D721Med (cell line): ENCODE data around the gene SCAMP2.

ENCODE experiments used
- DNase-seq: peaks from one replicate; pipeline ENCODE4 v3.0.0; 2011; ENCODE audit warnings: low spot score; ENCODE audit not compliant: insufficient read length
- FAIRE-seq: peaks from 2 replicates; lab custom pipeline; 2011; peaks lifted over from hg19 to GRCh38; lab: Jason Lieb, UNC
- TF ChIP-seq, protein P1 (sequence below): IDR thresholded peaks from 2 replicates; pipeline ENCODE4 v1.5.1; 2012; ENCODE audit warnings: mild to moderate bottlenecking, control low read depth; ENCODE audit not compliant: insufficient read depth; ENCODE audit errors: missing control alignments

SCAMP2 gene

GRCh38 chr15:74830868-74831267 is 42.3 kb downstream of the SCAMP2 start:
- FAIRE-seq (no peak), DNase-seq (no peak)
- TF ChIP-seq, protein P1, sequence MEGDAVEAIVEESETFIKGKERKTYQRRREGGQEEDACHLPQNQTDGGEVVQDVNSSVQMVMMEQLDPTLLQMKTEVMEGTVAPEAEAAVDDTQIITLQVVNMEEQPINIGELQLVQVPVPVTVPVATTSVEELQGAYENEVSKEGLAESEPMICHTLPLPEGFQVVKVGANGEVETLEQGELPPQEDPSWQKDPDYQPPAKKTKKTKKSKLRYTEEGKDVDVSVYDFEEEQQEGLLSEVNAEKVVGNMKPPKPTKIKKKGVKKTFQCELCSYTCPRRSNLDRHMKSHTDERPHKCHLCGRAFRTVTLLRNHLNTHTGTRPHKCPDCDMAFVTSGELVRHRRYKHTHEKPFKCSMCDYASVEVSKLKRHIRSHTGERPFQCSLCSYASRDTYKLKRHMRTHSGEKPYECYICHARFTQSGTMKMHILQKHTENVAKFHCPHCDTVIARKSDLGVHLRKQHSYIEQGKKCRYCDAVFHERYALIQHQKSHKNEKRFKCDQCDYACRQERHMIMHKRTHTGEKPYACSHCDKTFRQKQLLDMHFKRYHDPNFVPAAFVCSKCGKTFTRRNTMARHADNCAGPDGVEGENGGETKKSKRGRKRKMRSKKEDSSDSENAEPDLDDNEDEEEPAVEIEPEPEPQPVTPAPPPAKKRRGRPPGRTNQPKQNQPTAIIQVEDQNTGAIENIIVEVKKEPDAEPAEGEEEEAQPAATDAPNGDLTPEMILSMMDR, result no peak

DNA sequence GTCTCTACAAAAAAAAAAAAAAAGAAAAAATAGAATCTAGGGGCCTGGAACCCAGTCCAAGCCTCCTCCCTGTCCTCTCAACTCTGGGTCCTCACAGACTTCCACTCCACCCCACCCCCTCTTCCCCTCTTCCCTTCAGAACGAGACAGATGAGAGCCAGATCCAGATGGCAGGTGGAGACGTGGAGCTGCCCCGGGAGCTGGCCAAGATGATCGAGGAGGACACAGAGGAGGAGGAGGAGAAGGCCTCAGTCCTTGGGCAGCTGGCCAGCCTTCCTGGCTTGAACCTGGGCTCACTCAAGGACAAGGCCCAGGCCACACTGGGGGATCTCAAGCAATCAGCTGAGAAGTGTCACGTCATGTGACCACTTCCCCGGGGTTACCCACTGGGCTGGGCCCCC is 43.2 kb downstream of the SCAMP2 start:
- TF ChIP-seq, protein P1, result no peak
- DNase-seq, result no peak
- no peak for FAIRE-seq

DNA sequence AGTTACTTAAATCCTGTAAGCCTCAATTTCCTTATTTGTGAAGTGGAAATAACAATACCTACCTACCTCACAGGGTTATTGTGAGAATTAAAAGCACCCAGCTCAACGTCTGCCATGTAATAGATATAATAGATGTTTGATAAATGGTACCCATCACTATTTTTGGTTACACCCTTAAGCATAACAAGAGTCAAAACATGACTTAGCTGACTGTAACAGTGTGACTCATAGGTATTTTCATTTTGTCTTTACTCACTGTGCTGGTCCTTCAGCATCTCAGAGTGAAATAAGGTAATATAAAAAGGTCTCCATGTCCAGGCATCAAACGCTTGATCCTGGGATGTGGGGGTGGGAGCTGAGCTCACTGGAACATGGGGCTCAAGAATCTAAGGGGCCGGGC is 43.7 kb downstream of the SCAMP2 start:
- DNase-seq, result no peak
- no peak for FAIRE-seq
- TF ChIP-seq, protein P1, result no peak

GRCh38 chr15:74828835-74829234 is 44.3 kb downstream of the SCAMP2 start:
- FAIRE-seq, result no peak
- DNase-seq, result peak; percentile 21
- TF ChIP-seq, protein P1, result no peak

DNA sequence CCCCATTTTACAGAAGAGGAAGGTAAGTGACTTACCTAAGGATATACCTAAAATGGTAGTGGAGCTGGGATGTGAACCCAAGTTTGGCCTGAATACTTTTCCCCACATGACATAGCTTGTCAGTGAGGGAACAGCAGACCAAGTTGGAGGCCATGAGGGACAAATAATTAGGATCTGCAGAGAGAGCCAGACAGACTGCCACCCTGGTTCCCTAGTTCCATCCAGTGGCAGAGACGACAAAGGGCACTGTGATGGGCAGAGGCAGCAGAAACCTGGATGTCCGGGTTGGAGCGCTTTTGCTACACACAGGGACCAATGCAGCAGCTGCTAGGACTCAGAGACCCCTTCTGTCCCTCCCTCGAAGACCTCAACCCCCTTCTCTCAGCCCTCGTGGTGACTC is 45.6 kb downstream of the SCAMP2 start:
- FAIRE-seq (no peak), DNase-seq (no peak)

GRCh38 chr15:74826921-74827320 is 46.2 kb downstream of the SCAMP2 start:
- DNase-seq (peak; percentile 88), FAIRE-seq (no peak)
- TF ChIP-seq, protein P1, result no peak

More for the DNA sequence above, 45.6 kb downstream of the SCAMP2 start:
- TF ChIP-seq, protein P1, result no peak

DNA sequence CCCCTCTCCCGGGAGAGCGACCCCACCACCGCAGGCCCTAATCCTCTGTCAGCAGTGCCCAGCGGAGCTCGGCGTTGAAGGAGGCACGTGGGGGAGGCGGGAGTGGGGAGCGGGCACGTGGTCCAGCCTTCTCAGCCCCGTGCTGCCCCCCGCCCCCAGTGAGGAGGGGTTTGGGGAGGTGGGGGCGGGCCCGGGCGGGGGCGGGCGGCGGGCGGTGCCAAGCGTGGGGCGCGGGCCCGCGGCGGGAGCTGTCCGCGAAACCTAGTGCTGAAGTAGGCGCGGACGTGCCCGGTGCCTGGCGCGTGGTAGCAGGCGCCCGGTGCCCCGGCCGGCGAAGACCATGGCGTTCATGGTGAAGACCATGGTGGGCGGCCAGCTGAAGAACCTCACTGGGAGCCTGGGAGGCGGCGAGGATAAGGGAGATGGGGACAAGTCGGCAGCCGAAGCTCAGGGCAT is 46.8 kb downstream of the SCAMP2 start, which contains the start of gene CPLX3:
CPLX3 (plus strand) TSS at position 264 of the 456 bp plus-strand sequence; CDS start at position 341, 77 bp downstream.
- FAIRE-seq (no peak), DNase-seq (no peak)
- TF ChIP-seq, protein P1, result no peak
